Sigmoid colon (tissue), 4 donors: ENCODE measurements around the gene CFAP45.

Experiments used
- CTCF ChIP-seq, 4 experiments: fragments of 450-650 bp in 3 of 4; fragments of 200-600 bp in 1 of 4; IDR thresholded peaks; one replicate each; pipeline ENCODE4 v1.5.1; 2016 to 2019; ENCODE audit warnings: antibody characterized with exemption in 4 of 4, mild to moderate bottlenecking in 3 of 4, moderate library complexity in 2 of 4
- EP300 ChIP-seq, 4 donors: sonication (generic); formaldehyde crosslinking; IDR thresholded peaks; one replicate each; pipeline ENCODE4 v1.6.1; 2017; ENCODE audit warnings: antibody characterized with exemption in 4 of 4
- POLR2A ChIP-seq, 2 donors: fragments of 450-650 bp; IDR thresholded peaks; one replicate each; pipeline ENCODE4 v1.6.1; 2016; ENCODE audit warnings: antibody characterized with exemption in 2 of 2, mild to moderate bottlenecking in 2 of 2, moderate library complexity in 2 of 2
- POLR2AphosphoS5 ChIP-seq, 4 donors: sonication (generic); formaldehyde crosslinking; IDR thresholded peaks; one replicate each; pipeline ENCODE4 v1.6.1; 2017; ENCODE audit warnings: antibody characterized with exemption in 4 of 4

GRCh38 chr1:159857889-159858288, 42.1 kb downstream of the CFAP45 start:
- TF ChIP-seq POLR2A (IDR thresholded peaks at IDR 0.05) (no peak), CTCF (IDR thresholded peaks at IDR 0.05) (no peak), POLR2AphosphoS5 (IDR thresholded peaks at IDR 0.05) (no peak), EP300 (IDR thresholded peaks at IDR 0.05) (no peak)
